Stimulated activated CD4-positive, alpha-beta T cell treated with anti-CD3 and anti-CD28 coated beads, TNF-alpha, amount 100 ng/mL, for 1 hour (primary cell): ENCODE results near the gene MAFF.

Source experiments
- DNase-seq, 3 donors: peaks; one replicate each; pipeline ENCODE4 v3.0.0-alpha.2; 2020; ENCODE audit warnings: low read depth in 3 of 3, low spot score in 1 of 3

Gene MAFF

DNA sequence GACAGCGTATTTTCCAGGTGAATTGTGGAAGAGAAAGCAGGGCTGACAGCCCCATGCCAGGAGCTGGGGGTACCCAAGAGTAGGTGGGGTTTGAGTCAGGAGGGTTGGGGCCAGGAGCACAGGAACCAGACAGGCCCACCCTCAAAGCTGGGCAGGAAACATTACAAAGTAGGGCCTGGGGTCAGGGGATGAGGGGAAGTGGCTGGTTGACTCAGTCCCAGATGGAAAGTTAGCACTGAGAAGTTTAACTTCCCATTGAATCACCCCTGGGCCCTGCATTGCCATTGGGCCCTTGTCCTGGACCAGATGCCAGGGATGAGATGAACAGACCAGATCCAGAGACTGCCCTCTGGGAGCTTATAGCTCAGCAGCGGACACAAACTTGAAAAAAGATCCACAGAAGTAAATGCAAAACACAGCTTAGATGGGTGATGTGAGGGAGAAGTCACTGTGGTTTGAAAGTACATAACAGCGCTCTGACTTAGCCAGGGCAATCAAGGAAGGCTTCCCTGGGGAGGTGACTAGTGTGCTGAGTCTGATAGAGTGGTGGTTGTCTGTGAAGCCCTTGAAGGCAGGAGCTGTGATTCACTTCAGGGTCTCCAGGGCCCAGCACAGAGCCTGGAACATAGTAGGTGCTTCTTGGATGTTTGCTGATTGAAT is 2.2 kb downstream of the MAFF start:
- no peak for DNase-seq

DNA sequence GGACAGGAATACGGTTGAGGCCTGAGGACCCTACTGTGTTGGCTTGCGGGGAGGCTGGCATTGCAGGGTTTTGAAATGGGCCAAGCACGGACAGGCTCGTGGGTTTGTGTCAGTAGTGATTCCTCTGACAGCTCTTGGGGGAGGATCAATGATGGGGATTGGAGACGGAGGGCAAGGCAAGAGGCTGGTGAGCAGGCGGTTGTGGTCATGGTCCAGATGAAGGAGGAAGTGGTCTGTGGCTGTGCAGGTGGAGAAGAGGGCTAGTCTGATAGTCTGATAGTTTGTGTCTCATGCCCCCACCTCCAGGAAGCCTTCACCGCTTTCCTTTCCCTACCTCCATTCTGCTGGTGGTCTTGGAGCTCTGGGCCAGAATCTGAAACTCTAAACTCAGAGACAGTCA is 3.0 kb downstream of the MAFF start:
- DNase-seq, result no peak

- DNase-seq, result no peak
Observed at GRCh38 chr22:38205261-38206128, 3.7 kb downstream of the MAFF start.

DNA sequence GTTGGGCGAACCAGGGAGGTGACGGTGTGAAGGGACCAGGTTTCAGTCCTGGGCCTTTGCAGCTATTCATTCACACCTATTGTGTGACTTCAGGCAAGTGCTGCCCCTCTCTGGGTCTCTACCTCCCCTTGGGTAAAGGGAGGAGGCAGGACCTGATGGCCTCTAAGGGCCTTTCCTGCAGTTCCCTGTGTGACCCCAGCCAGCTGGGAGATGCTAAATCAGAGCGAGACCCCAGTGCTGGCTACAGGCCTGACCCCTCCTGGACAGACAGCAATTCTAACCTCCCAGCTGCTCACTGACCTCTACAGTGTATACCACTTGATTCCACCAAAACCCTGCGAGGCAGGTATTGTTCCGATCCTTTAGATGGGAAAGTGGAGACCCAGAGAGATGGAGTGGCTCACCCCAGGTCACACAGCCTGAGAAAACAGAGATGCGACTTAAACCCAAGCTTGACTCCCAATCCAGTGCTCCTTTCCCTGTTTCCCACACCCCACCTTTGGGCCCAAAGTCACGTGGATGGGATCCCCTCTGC is 6.2 kb downstream of the MAFF start:
- DNase-seq, result no peak

GRCh38 chr22:38208551-38208968 is 6.8 kb downstream of the MAFF start:
- no peak for DNase-seq

DNA sequence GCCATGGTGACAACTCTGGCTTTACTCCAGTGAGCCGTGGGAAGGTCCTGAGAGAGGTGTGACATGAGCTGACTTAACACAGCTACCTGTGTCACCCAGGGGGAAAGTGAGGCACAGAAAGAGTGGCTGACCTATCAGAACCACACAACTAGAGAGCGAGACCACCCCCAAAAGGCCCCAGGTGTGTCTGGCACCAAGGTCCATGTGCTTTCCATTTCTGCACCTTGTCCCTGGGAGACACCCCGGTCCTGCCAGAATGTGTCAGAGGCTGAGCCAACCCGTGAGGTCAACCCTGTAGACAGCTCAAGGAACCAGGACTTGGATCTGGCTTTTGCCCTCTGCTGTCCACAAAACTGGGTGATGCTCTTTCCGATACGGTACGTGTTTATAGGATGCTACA is 9.8 kb downstream of the MAFF start:
- DNase-seq, result no peak

GRCh38 chr22:38212442-38212841 is 10.6 kb downstream of the MAFF start:
- no peak for DNase-seq

DNA sequence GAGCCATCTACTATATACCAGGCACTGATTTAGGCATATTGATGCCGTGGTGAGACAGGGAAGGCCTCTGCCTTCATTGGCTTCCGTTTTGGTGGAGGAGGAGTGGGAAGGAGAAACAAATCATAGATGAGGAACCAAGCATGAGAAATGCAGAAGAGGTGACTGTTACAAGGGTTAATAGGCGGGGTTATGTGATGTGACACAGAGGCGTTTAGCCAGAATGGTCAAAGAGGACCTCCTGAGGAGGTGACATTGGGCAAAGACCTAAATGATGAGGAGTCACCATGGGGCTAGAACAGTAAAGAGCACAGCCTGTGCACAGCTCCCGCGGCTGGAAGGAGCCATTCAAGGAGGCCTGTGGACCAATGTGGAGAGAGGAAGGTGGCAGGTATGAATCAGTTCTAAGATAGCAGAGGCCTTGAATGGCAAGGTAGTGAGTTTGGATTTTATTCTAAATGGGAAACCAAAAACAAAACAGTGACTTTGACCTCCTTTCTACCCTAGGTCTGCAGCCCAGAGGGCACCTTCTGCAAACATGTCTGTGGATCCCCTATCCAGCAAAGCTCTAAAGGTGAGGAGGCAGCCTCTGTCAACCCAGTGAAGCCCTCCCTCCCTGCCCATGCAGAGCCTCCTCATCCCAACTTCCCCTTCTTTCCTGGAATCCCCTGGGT is 11.7 kb downstream of the MAFF start:
- DNase-seq, result no peak

DNA sequence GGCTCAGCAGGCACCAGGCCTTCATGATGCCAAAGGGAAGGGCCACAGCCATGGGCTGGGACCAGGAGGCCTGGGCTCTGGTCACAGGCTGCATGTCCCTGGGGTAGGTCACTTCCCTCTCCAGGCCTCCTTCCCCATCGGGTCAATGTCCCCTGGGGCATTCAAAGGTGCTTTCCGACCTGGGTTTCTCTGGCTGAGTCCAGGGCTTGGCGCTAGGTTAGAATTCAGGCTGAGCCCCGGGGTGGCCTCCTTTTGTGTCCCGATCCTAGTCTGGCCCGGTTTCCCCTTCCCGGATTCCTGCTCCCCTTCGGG is 12.2 kb downstream of the MAFF start:
- no peak for DNase-seq

GRCh38 chr22:38214302-38215056 is 12.7 kb downstream of the MAFF start:
- peak in 2 of 3 donors; percentile 46 to 53 for DNase-seq

DNA sequence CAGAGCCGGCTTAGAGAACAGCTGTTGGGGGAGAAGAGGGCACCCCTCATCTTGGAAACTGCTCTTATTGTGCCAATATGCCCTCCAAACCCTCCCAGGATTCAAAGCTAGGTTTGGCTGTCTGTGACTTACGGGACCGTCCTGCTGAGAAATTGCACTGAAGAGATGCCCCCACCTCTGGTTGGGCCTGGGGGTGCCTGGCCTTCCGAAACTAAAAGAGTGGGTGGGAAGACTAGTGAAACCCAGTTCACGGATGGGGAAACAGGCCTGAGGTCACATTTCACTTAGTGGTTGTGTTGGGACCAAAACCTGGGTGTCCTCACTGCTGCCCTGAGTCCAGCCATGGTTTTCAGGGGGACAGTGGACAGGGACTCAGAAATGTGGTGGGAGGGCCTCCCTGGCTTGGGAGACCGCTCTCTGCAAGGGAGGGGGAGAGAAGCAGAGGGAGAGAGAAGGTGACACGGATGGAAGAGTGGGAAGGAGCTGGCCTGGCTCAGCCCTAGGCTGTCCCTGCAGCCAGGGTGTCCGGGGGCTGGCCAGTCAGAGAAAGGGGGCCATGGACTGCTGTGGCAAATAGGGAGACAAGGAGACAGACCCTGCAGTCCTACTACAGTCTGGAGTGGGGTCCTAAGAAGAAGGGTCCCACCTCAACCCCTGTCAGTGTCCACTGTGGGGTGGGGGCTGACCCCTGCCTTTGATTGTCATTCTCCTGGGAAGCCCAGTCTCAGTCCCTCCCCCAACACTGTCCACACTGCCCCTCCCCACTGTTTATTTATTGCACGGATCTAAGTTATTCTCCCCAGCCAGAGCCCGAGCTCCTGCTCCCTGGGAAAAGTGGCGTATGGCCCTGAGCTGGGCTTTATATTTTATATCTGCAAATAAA is 13.6 kb downstream of the MAFF start:
- DNase-seq, result no peak

DNA sequence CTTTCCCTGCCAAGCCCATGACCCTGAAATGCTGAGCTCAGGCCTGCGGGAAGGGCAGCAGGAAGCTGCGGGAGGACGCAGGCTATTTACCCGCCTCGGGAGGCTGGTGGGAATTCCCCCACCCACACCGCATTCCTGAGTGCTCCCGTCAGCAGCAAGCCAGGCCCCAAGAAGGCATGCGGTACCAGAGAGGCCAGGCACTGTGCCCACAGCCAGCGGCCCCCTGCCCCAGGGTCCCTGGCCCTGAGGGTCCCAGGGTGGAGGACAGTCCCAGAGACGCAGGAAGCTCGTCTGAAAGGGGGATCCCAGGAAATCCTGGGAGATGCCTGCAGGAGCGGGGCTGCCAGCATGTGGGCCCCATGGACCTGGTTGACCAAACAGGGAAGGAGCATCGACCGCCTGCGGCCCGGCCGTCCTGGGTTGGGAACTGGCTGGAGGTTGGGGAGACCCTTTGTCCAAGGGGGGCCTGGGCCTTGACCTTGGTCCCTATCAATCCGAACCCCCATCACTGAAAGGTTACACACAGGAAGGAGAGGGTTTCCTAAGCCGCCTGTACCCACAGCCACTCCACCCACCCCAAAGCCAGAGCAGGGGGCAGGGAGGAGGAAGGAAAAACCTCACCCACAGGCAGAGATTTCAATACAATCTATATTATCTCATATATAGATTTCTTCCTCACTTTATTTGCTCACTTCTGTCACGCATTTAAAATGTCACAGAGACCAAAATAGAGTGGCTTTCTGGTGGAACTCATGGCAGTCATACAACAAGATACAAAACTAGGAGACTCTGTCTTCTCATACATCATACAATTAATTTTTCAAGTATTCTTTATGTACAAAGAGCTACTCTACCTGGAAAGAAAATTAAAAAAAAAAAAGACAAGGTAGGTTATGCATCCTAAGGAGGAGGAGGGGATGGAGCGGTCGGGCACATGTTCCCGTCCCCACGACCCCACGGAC is 17.1 kb downstream of the MAFF start:
- peak in 1 of 3 donors; percentile 16 for DNase-seq

DNA sequence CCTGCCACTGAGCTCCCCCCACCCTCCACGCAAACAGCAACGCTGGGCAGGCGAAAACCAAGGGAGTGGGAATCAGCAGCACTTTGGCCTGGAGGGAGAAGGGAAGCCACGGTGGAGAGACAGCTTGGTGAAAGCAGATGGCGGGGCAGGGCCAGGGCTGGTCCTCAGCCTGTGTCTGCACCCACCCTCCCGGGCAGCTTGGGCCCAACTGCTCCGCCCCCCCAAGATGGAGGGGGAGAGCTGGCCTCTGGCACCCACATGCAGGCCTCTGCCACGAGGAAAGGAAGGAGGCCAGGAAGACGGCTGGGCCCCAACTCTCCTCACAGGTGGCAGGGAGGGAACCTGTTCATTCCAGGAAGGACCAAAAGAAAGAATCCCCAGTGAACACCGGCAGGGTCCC is 17.8 kb downstream of the MAFF start:
- DNase-seq, result no peak

GRCh38 chr22:38220163-38220562 is 18.4 kb downstream of the MAFF start:
- no peak for DNase-seq

DNA sequence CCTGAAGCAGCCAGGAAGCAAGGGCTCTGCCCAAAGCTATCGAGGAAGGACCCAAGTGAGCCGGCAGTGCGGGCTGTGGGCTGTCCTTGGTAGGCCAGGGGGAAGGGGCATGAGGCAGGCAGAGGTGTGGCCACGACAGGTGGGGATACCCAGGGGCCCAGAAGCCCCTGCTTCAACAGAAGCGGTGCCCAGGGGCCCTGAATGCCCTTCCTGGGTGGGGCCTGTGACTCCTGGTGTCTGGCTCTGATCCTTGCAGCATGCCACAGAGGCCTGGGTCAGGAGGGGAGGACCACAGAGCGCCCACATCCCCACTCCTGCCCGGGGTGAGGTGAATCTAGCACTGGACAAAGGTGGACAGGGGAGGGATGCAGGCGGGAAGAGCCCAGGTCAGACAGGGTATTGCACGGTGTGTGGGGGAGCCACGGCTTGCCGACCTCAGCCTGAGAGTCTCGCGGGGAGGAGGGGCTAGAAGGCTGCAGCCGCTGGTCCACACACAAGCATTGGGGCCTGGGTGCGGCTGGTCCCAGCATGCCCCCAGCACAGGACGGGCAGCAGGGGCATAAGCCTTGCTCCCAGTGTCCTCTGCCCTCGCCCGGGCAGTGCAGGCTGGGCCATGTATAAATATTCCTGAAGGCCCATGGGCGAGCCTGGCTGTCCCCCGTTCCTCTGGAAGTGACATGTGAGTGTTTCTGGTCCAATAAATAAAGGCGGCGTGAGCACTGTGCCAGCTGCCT is 19.0 kb downstream of the MAFF start:
- DNase-seq, result no peak

DNA sequence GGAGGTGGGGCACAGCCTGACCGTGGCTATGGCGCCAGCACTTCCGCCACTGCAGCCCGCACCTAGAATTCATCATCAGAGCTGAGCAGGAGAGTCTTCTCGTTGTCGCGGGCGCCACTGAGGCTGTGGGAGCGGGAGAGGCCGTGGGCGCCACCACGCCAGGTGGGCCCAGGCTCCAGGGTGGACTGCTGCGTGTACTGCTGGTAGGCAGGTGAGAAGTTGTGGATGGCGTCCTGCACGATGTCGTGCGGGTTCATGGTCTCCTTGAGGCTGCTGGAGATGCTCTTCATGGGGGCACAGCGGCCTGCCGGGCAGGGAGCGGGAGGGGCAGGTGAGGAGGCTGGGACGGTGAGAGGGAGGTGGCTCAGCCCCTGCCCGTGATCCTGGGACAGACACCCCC is 19.6 kb downstream of the MAFF start:
- DNase-seq, result no peak

DNA sequence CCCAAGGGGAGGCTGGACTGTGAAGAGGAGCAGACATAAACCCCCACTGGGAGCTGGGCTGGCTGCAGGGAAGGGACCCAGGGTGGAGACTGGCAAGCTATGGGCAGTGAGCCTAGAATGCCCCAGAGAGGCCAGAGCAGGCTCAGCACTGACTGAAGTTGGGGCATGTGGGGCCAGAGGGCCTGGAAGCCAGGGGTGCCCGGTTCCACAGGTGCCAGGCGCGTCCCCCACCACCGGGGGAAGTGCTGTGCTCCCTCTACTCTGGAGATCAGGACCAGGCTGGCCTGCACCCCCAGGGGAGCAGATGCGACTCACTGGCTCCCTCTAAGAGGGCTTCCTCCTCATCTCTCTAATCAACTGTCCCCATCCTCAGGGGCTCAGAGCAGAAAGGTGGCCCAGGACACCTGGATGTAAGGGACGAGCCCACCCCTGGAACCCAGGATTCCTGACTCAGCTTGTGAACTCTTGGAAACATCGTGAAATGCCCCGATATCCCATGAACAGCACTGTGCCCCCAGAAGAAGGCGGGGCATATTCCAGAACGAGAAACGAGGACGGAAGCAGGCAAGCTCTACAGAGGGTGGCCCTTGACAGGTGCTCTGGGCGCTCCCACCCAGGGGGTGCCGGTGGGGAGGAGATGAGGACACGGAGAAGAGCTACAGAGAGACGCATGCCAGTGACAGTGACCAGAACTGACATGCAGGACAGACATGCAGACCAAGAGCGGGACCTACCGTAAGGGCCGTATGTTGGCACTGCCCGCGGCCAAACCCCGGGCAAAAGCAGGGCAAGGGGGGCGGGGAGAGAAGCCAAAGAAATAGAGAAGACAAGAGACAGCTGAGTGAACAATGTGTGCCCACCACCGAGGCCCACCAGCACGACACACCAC is 20.4 kb downstream of the MAFF start:
- no peak for DNase-seq

DNA sequence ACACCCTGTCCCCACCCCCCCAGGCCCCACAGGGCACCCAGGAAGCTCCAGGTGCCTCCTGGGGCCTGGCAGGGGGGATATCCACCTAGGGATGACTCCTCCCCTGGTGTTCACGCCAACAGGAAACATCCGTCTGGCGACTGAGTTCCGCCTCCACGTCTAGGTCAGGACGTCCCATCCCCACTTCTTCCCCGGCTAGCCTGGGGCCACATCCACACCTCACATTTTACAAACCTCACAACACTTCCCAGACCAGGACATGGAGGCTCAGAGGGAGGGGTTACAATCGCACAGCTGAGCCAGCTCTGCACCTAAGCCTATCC is 21.0 kb downstream of the MAFF start:
- DNase-seq, result no peak
